DLD1 (cell line): Measurements from ENCODE around the gene GATAD2A.
"Not testable (repeated sequence)": the region's sequence is repeated elsewhere in the genome, so short reads cannot be mapped to it uniquely, and the experiment has no call there.

Source experiments
- in situ Hi-C: cut with HindIII; loops from 2 replicates; pipeline ENCODE4 v1.10.0; 2017; ENCODE audit warnings: low sequenced_read_pairs

GATAD2A gene

GRCh38 chr19:19404879-19405860 lies at the start of gene GATAD2A:
TSS of gene GATAD2A (plus strand) at chr19:19405675. CDS start at chr19:19465346, 59,671 bp downstream.
- in situ Hi-C loops = no loop called here

- in situ Hi-C loops = no loop called here
Measured at GRCh38 chr19:19356500-19356899, 49.0 kb upstream of the GATAD2A start.

GRCh38 chr19:19356901-19357566 lies 48.4 kb upstream of the GATAD2A start:
- in situ Hi-C loops = no loop called here

- in situ Hi-C loops = no loop called here
Measured at GRCh38 chr19:19361075-19361594, 44.3 kb upstream of the GATAD2A start.

GRCh38 chr19:19362075-19362474 lies 43.4 kb upstream of the GATAD2A start:
- in situ Hi-C loops = no loop called here

GRCh38 chr19:19366434-19367396 lies 38.8 kb upstream of the GATAD2A start:
- in situ Hi-C loops = no loop called here

GRCh38 chr19:19368087-19368486 lies 37.4 kb upstream of the GATAD2A start:
- in situ Hi-C loops = no loop called here

- in situ Hi-C loops = no loop called here
Measured at GRCh38 chr19:19371059-19371458, 34.4 kb upstream of the GATAD2A start.

- in situ Hi-C loops = no loop called here
Measured at GRCh38 chr19:19372656-19373416, 32.6 kb upstream of the GATAD2A start.

GRCh38 chr19:19379527-19379926 lies 25.9 kb upstream of the GATAD2A start:
- in situ Hi-C loops = no loop called here

- in situ Hi-C loops = not testable (repeated sequence)
Measured at GRCh38 chr19:19380316-19380715, 25.2 kb upstream of the GATAD2A start.

GRCh38 chr19:19381007-19381926 lies 24.2 kb upstream of the GATAD2A start:
- in situ Hi-C loops = no loop called here

- in situ Hi-C loops = no loop called here
Measured at GRCh38 chr19:19382118-19382517, 23.4 kb upstream of the GATAD2A start.

GRCh38 chr19:19384486-19384885 lies 21.0 kb upstream of the GATAD2A start:
- in situ Hi-C loops = no loop called here

- in situ Hi-C loops = no loop called here
Measured at GRCh38 chr19:19385131-19385895, 20.2 kb upstream of the GATAD2A start.

- in situ Hi-C loops = no loop called here
Measured at GRCh38 chr19:19385896-19386869, 19.3 kb upstream of the GATAD2A start.

- in situ Hi-C loops = no loop called here
Measured at GRCh38 chr19:19387108-19387507, 18.4 kb upstream of the GATAD2A start.
